GM19239 (cell line): Measurements from ENCODE around the gene ADGRF3.
"Not testable (repeated sequence)": the region's sequence is repeated elsewhere in the genome, so short reads cannot be mapped to it uniquely, and the experiment has no call there.

Experiments used
- DNase-seq: peaks from one replicate; pipeline ENCODE4 v3.0.0; 2011; ENCODE audit warnings: low spot score; ENCODE audit not compliant: insufficient read length
- FAIRE-seq: peaks from 2 replicates; lab custom pipeline; 2011; peaks lifted over from hg19 to GRCh38; lab: Jason Lieb, UNC

ADGRF3 gene

GRCh38 chr2:26346454-26347053 is at the start of gene ADGRF3:
Gene ADGRF3 (minus strand): TSS chr2:26346789. CDS start chr2:26346234, 555 bp downstream.
- FAIRE-seq = peak; percentile 88
- peak; percentile 15 for DNase-seq

GRCh38 chr2:26395394-26395793 is 48.8 kb upstream of the ADGRF3 start:
- DNase-seq (no peak), FAIRE-seq (no peak)

- FAIRE-seq (no peak), DNase-seq (no peak)
Observed at GRCh38 chr2:26394694-26395093, 48.1 kb upstream of the ADGRF3 start.

- no peak for DNase-seq
- no peak for FAIRE-seq
Observed at GRCh38 chr2:26387189-26387588, 40.6 kb upstream of the ADGRF3 start.

GRCh38 chr2:26384597-26384996 is 38.0 kb upstream of the ADGRF3 start:
- DNase-seq (no peak), FAIRE-seq (no peak)

- FAIRE-seq = no peak
- DNase-seq = no peak
Observed at GRCh38 chr2:26384183-26384582, 37.6 kb upstream of the ADGRF3 start.

GRCh38 chr2:26382564-26382963 is 36.0 kb upstream of the ADGRF3 start:
- no peak for FAIRE-seq

GRCh38 chr2:26380281-26380680 is 33.7 kb upstream of the ADGRF3 start:
- no peak for DNase-seq
- FAIRE-seq = no peak

More at GRCh38 chr2:26382564-26382963, 36.0 kb upstream of the ADGRF3 start:
- no peak for DNase-seq

- peak; percentile 21 for FAIRE-seq
- no peak for DNase-seq
Observed at GRCh38 chr2:26376799-26377198, 30.2 kb upstream of the ADGRF3 start.

GRCh38 chr2:26370909-26371308 is 24.3 kb upstream of the ADGRF3 start:
- DNase-seq, FAIRE-seq: not testable (repeated sequence)

- DNase-seq, FAIRE-seq: not testable (repeated sequence)
Observed at GRCh38 chr2:26369664-26370063, 23.1 kb upstream of the ADGRF3 start.

GRCh38 chr2:26366957-26367356 is 20.4 kb upstream of the ADGRF3 start:
- FAIRE-seq (no peak), DNase-seq (no peak)

- FAIRE-seq = no peak
Observed at GRCh38 chr2:26364669-26365068, 18.1 kb upstream of the ADGRF3 start.

GRCh38 chr2:26363958-26364357 is 17.4 kb upstream of the ADGRF3 start:
- FAIRE-seq (no peak), DNase-seq (no peak)

More at GRCh38 chr2:26364669-26365068, 18.1 kb upstream of the ADGRF3 start:
- no peak for DNase-seq

GRCh38 chr2:26363323-26363722 is 16.7 kb upstream of the ADGRF3 start:
- FAIRE-seq (no peak), DNase-seq (no peak)

- DNase-seq = no peak
Observed at GRCh38 chr2:26359886-26360473, 13.4 kb upstream of the ADGRF3 start.

GRCh38 chr2:26356771-26357170 is 10.2 kb upstream of the ADGRF3 start:
- FAIRE-seq = no peak
- no peak for DNase-seq

More at GRCh38 chr2:26359886-26360473, 13.4 kb upstream of the ADGRF3 start:
- FAIRE-seq = no peak

- no peak for DNase-seq
- FAIRE-seq = no peak
Observed at GRCh38 chr2:26356111-26356510, 9.5 kb upstream of the ADGRF3 start.

- FAIRE-seq (no peak), DNase-seq (no peak)
Observed at GRCh38 chr2:26355038-26355995, 8.7 kb upstream of the ADGRF3 start.

GRCh38 chr2:26354469-26354868 is 7.9 kb upstream of the ADGRF3 start:
- DNase-seq, FAIRE-seq: not testable (repeated sequence)

GRCh38 chr2:26352892-26353291 is 6.3 kb upstream of the ADGRF3 start:
- DNase-seq = no peak
- FAIRE-seq = no peak
